Measurements from ENCODE around the gene DEPDC5.

GRCh38 chr22:31734512-31734911, 19.3 kb upstream of the DEPDC5 start:
- TF ChIP-seq CTCF (conservative IDR thresholded peaks at IDR 0.05) (no peak), EZH2 (IDR thresholded peaks at IDR 0.05; ENCODE audit: low read depth) (no peak)

Measured in PC-9 (cell line).